NCI-H2171 treated with DMSO at 0.1 percent for 48 hours (cell line): ENCODE measurements around the gene PCSK5.

Experiments
- DNase-seq: peaks from one replicate; lab custom pipeline; 2025; lab: John Stamatoyannopoulos, UW

The PCSK5 gene

GRCh38 chr9:76399856-76400255, 509.4 kb downstream of the PCSK5 start:
- DNase-seq, result no peak

- no peak for DNase-seq
Observed at GRCh38 chr9:76400534-76401096, 510.1 kb downstream of the PCSK5 start.

- DNase-seq, result no peak
Observed at GRCh38 chr9:76401176-76401575, 510.7 kb downstream of the PCSK5 start.

GRCh38 chr9:76401580-76402354, 511.3 kb downstream of the PCSK5 start:
- DNase-seq, result no peak

GRCh38 chr9:76403352-76403751, 512.9 kb downstream of the PCSK5 start:
- peak; percentile 6 for DNase-seq

- no peak for DNase-seq
Observed at GRCh38 chr9:76404401-76404800, 513.9 kb downstream of the PCSK5 start.

GRCh38 chr9:76405340-76405739, 514.9 kb downstream of the PCSK5 start:
- DNase-seq, result no peak

- no peak for DNase-seq
Observed at GRCh38 chr9:76405868-76406267, 515.4 kb downstream of the PCSK5 start.
